Muscle of back (tissue), 11 donors: ENCODE data around the gene FSTL1. TPM values are rescaled to one million over a fixed set of nuclear protein-coding genes. Genes with fewer than 3 reads are reported as not detected.

Experiments
- DNase-seq, 3 donors: peaks; one replicate each; pipeline versions ENCODE4 v3.0.0 to v3.0.0-alpha.2; 2013
- polyA plus RNA-seq, 10 donors: library from polyadenylated mRNA; unstranded; fragments of 120-200 nt; gene quantifications; one replicate each; pipeline ENCODE4 v1.2.1, GENCODE V29; 2013; ENCODE audit not compliant: insufficient read length in 10 of 10

Gene FSTL1
- polyA plus RNA-seq, 10 donors = 611 to 1,193 (median 791) TPM

DNA sequence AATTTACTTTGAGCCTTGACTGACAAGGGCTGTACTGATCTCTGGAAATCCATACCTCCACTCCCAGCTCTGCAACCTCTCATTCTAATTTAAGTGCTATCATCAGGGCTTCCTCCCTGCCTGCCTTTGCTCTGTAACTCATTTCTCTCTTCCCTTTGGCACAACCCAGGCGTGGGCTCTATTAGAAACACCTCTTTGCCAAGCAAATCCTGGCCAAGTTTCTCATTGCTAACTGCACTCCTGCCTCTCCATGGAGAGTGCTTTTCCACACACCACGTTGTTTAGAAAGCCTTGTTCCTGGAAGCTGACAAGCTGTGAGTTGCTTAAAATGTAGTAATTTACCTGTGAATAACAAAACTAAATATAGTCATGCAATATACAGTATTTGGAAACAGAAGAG, 20.1 kb upstream of the FSTL1 start:
- DNase-seq = peak in 2 of 3 donors; percentile 40 to 42

DNA sequence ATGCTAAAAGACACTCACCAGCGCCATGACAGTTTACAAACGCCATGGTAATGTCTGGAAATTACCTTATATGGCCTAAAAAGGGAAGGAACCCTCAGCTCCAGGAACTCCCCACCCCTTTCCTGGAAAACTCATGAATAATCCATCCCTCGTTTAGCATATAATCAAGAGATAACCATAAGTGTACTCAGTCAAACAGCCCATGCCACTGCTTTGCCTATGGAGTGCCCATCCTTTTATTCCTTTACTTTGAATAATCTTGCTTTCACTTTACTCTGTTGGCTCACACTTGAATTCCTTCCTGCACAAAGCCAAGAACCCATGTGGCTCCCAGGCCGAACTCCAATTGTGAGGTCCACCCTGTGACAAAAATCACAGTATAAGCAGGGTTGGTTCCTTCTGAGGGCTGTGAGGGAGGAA, 19.1 kb upstream of the FSTL1 start:
- DNase-seq = peak in 1 of 3 donors; percentile 22

DNA sequence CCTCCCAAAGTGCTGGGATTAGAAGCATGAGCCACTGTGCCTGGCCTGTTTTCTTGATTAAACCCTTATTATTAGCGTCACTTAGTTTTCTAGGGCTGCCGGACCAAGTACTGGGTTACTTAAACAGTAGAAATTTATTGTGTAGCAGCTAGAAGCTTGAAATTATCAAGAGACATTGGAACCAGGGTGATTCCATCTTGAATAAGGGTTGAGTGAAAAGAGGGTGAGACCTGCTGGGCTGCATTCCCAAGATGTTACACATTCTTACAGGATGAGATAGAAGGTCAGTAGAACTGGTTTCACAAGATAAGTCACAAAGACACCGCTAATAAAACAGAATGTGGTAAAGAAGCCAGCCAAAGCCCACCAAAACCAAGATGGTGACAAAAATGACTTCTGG, 18.6 kb upstream of the FSTL1 start:
- DNase-seq = no peak

DNA sequence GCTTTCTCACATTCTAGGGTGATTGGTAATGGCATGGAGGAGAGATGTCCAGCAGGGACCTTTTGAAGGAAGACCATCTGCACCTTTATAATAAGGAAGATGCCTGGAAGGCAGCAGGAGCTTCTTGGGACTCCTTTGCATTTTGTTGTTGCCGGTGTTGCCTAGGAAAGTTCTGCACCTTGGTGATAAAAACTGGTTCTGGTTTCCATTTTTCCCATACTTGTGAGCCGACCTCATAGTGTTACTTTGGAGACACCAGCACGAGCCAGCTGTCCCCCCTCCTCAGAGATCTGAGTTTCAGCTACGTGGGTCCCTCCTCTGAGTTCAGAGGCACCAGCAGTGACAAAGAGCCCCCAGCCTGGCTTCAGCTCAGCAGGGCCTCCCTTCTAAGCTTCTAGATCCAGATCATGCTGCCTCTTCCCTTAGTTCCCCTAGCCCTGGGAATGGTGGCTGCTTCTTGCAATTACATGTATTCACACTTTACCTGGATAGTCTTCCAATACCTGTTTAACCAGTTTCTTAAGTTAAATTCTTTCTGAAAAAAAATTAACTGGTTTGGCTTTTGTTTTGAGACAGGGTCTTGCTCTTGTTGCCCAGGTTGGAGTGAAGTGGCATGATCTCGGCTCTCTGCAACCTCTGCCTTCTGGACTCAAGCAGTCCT, 18.0 kb upstream of the FSTL1 start:
- no peak for DNase-seq

DNA sequence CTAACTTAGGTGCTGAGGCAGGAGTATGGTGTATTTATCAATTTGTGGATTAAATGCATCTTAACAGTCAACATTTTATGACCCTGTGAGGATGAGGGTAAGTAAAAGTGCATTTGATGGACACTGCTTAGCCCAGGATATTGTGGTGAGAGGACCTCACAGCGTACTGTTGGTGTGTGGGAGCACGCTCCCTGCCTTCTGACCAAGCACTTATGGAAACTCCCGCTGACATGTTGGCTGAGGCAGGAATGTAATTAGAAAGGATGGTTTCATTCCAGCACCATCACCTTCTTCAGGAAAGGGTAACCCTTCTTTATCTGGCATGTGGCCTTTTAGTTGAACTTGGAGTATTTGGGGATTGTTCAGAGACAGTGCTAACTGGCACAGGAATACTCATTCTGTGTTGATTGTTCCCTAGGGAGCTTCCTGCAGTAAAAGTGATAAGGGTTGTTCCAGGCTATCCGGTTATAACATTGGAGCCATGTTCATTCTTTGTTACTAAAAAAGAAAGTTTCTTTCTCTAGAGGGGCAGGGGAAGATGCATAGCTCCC, 11.7 kb upstream of the FSTL1 start:
- DNase-seq = no peak

DNA sequence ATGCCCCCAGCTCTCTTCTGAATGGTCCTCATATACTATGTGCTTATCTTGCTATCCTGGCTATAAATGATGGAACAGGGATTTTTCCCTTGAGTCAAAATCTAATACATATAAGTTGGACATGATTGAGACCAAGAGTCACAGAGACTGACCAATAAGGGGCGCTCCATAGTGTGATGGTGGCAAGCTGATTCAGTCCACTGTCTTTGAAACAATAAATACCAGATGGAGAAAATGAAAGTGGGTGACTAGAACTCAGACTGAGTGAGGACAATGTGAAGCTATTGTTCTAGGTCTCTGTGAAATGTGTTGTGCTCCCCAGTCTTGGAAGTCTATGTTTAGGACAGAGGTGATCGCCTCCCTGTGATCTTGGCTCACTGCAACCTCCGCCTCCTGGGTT, 10.6 kb upstream of the FSTL1 start:
- DNase-seq = no peak

DNA sequence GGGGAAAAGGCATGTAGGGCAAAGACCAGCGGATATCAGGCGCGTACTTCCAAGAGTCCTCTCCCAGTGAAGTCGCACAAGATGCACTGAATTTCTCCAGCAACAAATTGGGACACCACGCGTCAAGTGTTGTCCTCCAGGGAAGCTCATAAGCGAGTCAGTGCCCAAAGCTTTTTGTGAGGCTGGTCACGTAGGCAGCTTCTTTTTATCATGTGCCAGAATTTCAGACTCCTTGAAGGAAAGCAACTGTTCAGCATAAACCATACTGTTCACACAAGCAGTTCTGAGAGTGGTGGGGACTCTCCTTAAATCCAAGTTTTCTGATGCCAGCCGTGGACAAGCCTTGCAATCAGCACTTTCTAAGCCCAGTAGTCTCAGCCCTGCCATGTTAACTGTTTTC, 10.1 kb upstream of the FSTL1 start:
- no peak for DNase-seq

DNA sequence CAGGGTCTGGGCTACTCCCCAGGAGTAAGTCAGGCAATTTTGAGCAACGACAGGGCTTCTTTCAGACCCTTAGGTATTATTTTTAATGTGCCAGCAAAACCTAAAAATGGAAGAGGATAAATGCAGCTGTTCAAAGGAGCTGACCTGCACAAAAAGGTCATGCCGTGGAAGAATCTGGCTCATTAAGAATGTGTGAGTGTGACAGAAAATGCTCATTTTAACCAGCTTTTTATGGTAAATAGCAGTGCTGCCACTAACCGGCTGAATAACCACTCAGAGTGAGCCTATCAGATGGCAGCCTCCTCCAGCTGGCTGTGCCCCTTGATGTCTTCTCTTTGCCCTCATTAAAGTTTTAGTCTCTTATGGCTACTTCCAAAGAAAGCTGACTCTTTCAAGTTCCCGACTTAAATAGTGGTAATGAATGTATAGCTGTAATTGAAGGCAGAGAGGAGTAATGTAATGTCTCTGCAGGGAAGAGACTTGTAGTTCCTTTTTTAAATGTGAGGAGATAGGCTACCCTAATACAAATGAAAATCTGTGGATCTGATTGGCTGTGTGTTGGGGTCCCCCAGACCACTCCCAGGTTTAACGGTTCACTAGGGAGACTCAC, 9.5 kb upstream of the FSTL1 start:
- no peak for DNase-seq

DNA sequence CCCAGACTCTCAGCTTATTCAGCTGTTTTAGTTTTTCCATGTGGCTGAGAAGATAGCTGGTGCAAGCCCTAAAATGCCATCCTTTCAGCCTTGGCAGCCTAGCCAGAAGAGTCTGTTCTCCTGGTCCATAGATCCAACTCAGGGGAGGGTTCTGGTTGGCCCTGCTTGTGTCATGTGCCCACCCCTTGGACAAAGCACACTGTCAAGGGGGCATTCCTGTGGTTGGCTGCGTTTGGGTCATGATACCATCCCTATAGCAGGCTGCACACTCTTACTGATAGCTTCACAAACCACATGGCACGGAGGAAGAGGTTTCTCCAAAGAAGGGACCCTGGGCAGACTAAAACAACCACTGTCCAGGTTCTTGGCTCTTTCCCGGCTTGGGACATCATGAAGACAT, 8.4 kb upstream of the FSTL1 start:
- DNase-seq = no peak

DNA sequence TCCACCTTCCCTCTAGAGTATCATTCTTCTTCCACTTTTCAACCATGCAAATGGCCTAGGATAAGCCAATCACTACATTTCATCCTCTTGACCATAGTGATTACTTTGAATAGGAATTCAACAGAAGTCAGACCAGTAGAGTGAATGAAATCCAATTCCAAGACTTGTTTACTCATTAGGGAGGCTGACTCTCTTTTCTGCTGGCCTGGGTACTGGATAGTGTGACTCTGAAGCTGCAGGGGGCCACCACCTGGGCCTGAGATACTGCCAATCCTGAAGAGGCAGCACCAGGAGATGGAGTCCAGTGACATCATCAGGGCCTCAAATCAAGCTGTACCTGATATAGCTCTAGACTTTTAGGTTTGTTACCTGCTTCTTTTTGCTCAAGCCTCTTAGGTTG, 7.0 kb upstream of the FSTL1 start:
- DNase-seq = no peak

DNA sequence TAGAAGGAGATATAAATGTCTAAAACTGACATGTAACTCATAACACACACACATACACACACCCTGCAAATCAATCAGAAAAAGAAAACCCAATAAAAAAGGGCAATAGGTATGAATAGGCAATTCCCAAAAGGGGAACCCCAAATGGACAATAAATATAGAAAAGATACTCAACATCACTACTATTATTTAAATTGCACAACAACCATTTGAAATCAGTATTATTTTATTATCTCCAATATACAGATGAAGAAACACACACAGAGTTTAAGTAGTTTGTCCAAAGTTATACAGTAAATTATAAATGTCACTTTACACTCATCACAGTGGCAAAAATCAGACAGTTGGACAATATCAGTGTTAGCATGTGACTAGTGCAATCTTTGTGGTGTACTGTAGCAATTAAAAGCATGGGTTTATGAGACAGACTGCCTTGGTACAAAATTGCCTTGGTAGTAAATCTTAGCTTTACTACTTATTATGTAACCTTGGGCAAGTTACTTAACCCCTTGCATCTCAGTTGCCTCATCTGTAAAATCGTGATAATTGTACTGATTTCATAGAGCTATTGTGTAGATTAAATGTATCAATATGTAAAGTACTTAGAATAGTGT, 3.4 kb upstream of the FSTL1 start:
- DNase-seq = no peak

DNA sequence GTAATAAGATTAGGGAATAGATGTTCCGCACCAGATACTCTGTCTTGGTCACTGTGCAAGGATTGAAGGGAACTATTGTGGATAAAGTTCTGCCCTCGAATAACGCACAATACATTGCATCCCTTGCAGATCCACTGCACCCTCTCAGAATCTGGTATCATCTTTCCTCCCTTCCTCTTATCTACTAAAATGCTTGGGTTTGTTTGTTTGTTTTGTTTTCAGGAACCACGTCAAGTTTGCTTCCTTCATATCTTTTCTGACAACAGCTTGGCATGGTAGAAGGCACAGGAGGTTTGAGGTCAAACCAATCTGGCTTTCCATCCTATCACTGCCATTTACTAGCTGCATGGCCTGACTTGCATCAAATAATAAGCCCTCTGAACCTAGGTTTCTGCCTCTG, 2.0 kb upstream of the FSTL1 start:
- no peak for DNase-seq

DNA sequence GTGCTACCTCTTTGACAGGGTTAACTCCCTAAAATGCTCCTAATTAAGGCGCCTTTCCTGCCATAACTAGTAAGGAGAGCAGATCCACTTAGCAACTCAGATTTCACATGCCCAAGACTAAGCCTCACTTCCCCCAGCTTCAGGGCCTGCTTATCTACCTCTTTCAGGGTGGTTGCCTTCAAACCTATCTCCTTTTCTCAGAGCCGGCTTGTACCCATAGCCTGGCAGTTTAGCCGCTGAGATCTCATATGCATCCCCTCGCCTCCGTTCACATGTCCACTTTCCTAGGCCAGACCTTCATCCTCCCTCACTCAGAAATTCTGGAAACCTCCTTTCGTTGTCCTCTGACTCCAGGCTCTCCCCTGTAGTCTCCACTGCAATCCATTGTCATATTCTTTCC, 1.0 kb upstream of the FSTL1 start:
- DNase-seq = no peak

DNA sequence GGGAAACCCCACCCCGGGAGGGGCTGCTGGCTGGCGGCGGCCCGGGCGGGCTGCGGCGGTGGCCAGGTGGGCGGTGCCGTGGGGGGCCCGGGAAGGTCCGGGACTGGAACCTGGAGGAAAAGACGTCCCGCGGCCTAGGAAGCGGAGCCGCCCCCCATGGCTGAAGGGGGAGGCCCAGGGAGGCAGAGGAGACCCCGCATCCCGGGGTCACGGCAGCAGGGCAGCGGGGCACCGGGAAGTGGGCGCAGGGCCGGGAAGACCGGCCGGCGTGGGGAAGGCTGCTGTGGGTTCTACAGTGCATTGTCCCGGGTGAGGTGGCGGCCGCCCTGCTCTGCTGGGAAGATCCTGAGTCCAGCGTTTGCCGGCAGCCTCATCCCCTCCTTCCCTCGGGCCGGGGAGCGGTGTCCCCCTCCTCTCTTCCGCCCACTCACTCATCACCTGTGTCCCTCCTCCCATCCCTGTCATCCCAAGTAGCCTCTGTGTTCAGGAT, 525 bp upstream of the FSTL1 start:
- peak in 2 of 3 donors; percentile 67 to 92 for DNase-seq

DNA sequence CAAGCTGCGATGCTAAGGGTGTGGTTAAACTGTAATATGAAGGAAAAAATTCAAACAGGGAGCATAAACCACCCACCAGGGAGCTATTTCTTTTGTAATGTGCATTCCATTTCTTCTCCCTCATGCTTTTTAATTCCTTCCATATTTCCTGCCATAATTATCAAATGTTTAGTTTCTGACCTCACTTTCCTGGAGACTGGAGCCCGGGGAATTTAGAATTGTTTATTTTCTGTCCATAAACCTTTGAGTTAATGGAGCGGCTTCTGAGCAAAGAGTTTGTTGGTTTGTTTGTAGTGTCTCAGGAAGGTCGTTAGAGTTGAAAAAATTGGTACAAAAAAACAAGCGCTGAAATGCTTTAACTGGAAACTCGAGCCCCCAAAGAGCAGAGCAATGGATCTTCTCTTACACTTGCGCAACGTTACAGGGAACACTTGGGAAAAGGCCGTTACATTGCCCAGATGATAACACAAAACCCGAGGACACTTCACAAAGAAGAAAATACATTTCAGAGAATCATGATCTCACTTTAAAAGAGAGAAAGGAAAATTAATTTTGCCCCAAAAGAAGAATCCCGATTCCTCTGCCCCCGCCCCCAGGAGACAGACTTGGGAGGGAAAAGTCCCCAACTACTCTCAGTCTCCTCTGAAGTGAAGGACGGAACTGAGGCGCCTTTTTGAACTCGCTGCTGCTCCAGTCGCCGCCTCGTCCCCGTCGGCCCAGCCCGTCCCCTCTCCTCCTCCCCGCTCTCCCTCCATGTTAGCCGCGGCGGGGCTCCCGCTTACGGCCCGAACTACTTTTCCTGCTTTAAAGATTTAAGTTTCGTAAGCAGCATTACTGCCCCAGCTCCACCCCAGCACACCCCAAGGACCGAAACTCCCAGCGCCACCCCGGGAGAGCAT, 842 bp downstream of the FSTL1 start:
- peak; percentile 71 to 85 (median 81) for DNase-seq

DNA sequence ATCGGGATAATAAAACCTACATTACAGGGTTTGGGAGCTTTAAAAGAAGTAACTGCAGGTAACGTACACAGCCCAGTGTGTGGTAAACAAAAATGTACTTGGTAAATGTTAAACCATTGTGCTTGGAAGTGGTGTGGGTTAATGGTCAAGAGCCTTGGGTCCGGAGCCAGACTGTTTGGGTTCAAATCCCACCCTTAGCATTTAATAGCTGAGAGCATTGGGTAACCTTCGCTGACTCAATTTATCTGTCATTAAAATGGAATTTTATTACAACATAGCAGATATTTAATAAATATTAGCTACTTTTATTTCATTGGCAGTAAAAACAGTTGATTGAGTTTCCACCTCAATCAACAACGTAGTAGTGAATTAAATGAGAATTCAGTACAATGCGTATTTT, 1.5 kb downstream of the FSTL1 start:
- peak in 1 of 3 donors; percentile 46 for DNase-seq

DNA sequence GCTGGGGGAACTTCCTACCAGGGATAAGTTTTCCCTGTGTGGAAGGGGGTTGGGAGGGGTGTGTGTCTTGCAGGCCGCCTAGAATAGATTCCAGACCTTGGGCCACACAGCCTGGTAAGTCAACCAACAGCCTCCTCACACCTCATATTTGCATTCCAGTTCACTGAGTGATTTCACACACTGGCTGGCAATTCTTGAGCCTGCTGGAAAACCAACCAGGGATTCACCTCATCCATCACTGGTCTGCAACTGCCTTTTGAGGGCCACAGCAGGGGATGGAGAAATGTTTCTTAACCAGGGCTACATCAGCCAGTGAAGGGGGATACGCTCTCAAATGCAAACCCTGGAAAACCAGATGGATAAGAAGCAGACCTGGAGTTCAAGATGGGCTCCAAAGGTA, 2.0 kb downstream of the FSTL1 start:
- DNase-seq = peak in 2 of 3 donors; percentile 68 to 92

DNA sequence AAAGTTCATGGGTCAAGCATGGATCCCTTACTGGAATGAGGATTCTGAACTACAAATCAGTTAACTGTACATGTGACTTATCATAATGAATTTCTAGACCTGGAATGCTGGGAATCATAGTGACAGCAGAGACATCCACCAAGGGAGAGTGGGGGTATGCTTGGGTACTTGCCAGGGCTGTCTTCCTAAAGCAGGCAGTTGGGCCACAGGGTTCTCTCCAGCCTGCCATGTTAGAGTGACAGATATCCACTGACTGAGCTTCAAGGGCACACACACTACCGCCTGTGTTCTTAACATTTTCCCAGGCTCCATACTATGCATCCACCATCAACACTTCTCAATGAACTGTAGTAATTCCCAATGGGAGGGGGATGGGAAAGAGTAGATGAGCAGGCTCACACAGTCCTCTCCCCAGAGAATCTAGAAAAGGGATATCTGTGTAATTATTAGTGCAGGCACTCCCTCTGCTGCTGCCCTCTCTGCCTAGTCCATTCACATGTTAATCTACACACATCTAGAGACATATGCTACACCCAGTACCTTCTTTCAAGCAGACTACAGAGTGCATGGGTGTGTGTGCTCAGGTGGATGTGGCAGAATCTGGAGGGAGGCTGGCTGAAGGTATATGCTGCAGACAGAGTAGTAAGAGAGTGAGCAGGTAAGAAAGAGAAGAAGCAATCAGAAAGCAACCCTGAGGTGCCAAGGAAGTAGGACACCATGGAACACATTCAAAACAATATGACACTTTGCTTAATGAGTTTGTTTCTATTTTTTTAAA, 3.7 kb downstream of the FSTL1 start:
- DNase-seq = no peak

DNA sequence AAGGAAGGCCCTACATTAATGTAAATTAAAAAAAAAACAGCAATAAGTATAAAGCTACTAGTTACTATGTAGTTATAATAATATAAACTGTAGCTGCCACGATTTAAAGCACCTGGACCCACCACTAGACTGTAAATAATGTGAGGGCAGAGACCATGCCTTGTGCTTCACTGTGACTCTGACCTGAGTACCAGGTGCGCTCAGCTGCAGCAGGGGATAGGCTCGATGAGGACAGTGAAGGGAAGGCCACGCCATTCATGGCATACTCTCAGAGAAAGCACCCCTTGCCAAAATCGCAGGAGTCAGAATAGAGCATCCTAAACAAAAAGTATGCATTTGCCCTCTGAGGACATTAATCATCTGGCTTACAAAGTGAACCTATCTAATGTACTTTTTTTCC, 5.1 kb downstream of the FSTL1 start:
- DNase-seq = no peak

DNA sequence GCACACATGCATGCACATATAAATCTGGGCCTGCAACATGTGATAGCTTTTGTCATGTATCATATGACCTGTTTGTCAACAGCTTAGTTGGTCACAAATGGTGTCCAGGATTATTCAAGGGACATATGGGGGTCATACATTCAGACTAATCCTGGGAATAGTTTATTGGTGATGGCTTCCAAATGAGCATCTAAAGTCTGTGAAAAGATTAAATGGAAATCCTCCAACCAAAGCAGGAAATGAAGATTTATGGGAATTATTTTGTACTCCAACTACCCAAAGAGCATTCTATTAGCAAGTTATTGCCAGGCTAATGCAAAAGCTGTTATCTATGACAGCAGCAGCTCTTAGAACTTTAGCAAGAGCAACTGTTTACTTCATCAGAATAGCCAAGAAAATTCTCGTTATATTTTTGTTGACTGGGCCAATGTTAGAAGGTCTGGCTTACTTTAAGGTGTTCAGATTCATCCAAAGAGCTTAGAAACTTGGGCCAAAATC, 7.1 kb downstream of the FSTL1 start:
- peak in 1 of 3 donors; percentile 61 for DNase-seq

DNA sequence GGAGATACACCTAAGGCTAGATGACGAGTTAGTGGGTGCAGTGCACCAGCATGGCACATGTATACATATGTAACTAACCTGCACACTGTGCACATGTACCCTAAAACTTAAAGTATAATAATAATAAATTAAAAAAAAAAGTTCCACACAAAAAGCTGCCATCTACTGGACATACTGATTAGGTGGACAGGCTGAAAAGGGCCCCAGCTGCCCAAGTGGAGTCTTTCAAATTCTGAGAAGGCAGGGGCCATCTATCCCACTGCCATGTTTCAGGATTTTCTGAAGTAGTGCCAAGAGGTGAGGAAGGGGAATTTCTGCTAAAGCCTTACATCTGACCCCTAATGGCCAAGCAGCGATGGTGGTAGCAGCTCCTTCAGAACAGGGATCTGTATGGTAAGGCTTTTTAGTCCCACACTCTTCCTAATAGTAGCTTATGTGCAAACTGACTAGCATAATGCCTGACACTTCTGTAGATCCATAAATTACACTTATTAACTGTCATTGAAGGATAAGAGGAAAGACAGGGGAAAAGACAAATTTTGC, 7.7 kb downstream of the FSTL1 start:
- no peak for DNase-seq
